Jurkat, Clone E6-1 (cell line): ENCODE results near the gene DYRK1B.
A peak's percentile ranks its signal among the peaks of the same experiment; 100 is the strongest.

Source experiments
- DNase-seq: peaks from one replicate; pipeline ENCODE4 v3.0.0-alpha.2; 2011; ENCODE audit warnings: low read depth, low spot score
- H3K4me3 ChIP-seq: 2 replicates; pipeline ENCODE4 v1.5.1; 2011; ENCODE audit warnings: mild to moderate bottlenecking, low read length, control low read depth, moderate library complexity

DYRK1B gene

GRCh38 chr19:39865953-39866352 lies 32.0 kb upstream of the DYRK1B start:
- no peak overlapping the region for H3K4me3 ChIP-seq
- no peak for DNase-seq

GRCh38 chr19:39865186-39865585 lies 31.2 kb upstream of the DYRK1B start:
- DNase-seq, result no peak

GRCh38 chr19:39864118-39864517 lies 30.2 kb upstream of the DYRK1B start:
- H3K4me3 ChIP-seq, result no peak overlapping the region
- no peak for DNase-seq

More at GRCh38 chr19:39865186-39865585, 31.2 kb upstream of the DYRK1B start:
- H3K4me3 ChIP-seq, result no peak overlapping the region

- H3K4me3 ChIP-seq, result no peak overlapping the region
Observed at GRCh38 chr19:39858541-39858940, 24.6 kb upstream of the DYRK1B start.

GRCh38 chr19:39852882-39853281 lies 18.9 kb upstream of the DYRK1B start:
- no peak for DNase-seq
- H3K4me3 ChIP-seq, result no peak overlapping the region

More at GRCh38 chr19:39858541-39858940, 24.6 kb upstream of the DYRK1B start:
- no peak for DNase-seq

- no peak overlapping the region for H3K4me3 ChIP-seq
- DNase-seq, result no peak
Observed at GRCh38 chr19:39850892-39851291, 16.9 kb upstream of the DYRK1B start.

GRCh38 chr19:39848392-39848791 lies 14.4 kb upstream of the DYRK1B start:
- DNase-seq, result no peak
- no peak overlapping the region for H3K4me3 ChIP-seq

GRCh38 chr19:39847525-39847924 lies 13.6 kb upstream of the DYRK1B start:
- no peak for DNase-seq

GRCh38 chr19:39846678-39847486 lies 12.9 kb upstream of the DYRK1B start:
- peak overlapping the region; percentile 79 for H3K4me3 ChIP-seq
- DNase-seq, result no peak

More at GRCh38 chr19:39847525-39847924, 13.6 kb upstream of the DYRK1B start:
- H3K4me3 ChIP-seq, result no peak overlapping the region

GRCh38 chr19:39845933-39846677 lies 12.1 kb upstream of the DYRK1B start, which contains the start of gene FBL:
Gene FBL (minus strand): TSS chr19:39846379. CDS start chr19:39846300, 79 bp downstream.
- DNase-seq, result peak; percentile 87

GRCh38 chr19:39845584-39845932 lies 11.6 kb upstream of the DYRK1B start:
- DNase-seq, result no peak
- H3K4me3 ChIP-seq, result peak overlapping the region; percentile 79

More at GRCh38 chr19:39845933-39846677, 12.1 kb upstream of the DYRK1B start, which contains the start of gene FBL:
- H3K4me3 ChIP-seq, result peak within 1 kb of the TSS; percentile 79

GRCh38 chr19:39845172-39845571 lies 11.2 kb upstream of the DYRK1B start:
- H3K4me3 ChIP-seq, result peak overlapping the region; percentile 79
- no peak for DNase-seq

GRCh38 chr19:39843919-39844793 lies 10.2 kb upstream of the DYRK1B start:
- H3K4me3 ChIP-seq, result peak overlapping the region; percentile 79
- peak; percentile 62 for DNase-seq

- H3K4me3 ChIP-seq, result no peak overlapping the region
- no peak for DNase-seq
Observed at GRCh38 chr19:39842693-39843435, 8.9 kb upstream of the DYRK1B start.

- H3K4me3 ChIP-seq, result no peak overlapping the region
- DNase-seq, result no peak
Observed at GRCh38 chr19:39841041-39841440, 7.1 kb upstream of the DYRK1B start.

- no peak overlapping the region for H3K4me3 ChIP-seq
- no peak for DNase-seq
Observed at GRCh38 chr19:39840492-39840891, 6.5 kb upstream of the DYRK1B start.

GRCh38 chr19:39839678-39840327 lies 5.8 kb upstream of the DYRK1B start:
- DNase-seq, result no peak

GRCh38 chr19:39838569-39838968 lies 4.6 kb upstream of the DYRK1B start:
- DNase-seq, result no peak
- no peak overlapping the region for H3K4me3 ChIP-seq

More at GRCh38 chr19:39839678-39840327, 5.8 kb upstream of the DYRK1B start:
- H3K4me3 ChIP-seq, result no peak overlapping the region
